Measurements from ENCODE around the gene TUBB4B.

The TUBB4B gene

DNA sequence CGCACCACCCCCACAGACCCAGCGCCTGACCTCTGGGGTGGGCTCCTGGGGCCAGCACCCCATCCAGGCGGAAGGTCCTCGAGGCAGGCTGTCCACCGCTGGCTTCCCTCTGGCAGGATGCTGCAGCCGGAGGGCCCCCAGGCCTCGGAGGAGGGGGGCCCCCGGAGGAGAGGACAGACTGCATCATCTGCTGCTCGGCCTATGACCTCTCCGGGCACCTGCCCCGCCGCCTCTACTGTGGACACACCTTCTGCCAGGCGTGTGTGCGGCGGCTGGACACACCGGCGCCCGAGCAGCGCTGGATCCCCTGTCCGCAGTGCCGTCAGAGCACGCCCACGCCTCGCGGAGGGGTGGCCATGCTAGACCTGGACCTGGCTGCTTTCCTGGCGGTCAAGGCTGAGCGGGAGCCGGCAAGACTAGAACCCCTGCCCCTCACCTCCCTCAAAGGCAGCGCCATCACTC lies 12.6 kb upstream of the TUBB4B start:
- Histone ChIP-seq H3K36me3 (ENCODE audit: insufficient read depth, low read length) (no peaks in the 10 kb centered on the region), H3K4me2 (ENCODE audit: low read length) (no peak overlapping the region), H3K4me1 (ENCODE audit: control insufficient read depth, insufficient read depth, low read length) (peaks cover 37% of the 10 kb centered on the region), H3K4me3 (ENCODE audit: low read length) (no peak overlapping the region), H3K27me3 (ENCODE audit: control insufficient read depth, insufficient read depth, low read length) (no peaks in the 10 kb centered on the region), H3K9ac (ENCODE audit: low read depth, low read length) (no peak overlapping the region), H3K9me3 (replicated peaks; ENCODE audit: low read length) (no peaks in the 10 kb centered on the region)

DNA sequence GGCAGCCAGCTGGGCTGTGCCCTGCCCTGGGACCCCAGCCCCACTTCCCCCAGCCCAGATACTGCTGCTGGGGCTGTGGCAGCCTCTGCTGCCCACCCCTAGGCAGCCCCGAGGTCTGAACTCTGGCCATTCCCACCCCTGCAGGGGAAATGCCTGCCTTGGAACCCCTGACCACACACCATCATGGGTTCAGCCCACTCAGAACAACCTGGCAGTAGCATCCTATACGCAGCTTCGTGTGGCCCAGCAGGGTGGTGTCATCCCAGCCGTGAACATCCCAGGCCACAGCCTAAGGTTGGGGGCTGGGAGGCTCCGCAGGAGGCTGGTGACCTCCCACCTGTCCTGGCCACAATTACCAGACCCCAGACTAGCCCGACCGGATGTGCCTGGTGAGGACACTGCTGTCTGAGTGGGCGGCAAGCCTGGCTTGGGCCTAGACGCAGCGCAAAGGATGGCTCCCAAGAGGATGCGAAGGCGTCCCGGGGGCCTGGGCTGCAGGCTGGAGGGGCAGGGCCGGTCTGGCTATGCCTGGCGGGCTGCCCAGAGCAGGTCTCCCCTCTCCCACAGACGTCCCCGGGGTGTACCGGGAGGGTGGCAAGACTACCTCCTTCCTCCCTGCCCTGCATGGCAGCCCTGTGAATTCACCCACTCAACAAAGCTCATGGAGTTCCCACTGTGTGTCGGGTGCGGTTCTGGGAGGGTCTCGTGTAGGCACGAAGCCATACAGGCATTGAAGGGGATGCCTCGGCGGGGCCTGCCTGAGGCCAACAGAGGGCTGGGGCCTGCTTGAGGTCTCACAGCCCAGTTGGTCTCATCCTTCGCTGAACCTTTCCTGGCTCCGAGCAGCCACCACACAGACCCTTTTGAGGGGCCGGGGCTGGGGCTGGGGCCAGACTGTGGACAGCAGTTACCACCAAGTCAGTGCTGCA lies 11.9 kb upstream of the TUBB4B start:
- Histone ChIP-seq H3K36me3 (ENCODE audit: insufficient read depth, low read length) (no peaks in the 10 kb centered on the region), H3K9ac (ENCODE audit: low read depth, low read length) (no peak overlapping the region), H3K27me3 (ENCODE audit: control insufficient read depth, insufficient read depth, low read length) (no peaks in the 10 kb centered on the region), H3K4me2 (ENCODE audit: low read length) (no peak overlapping the region), H3K4me1 (ENCODE audit: control insufficient read depth, insufficient read depth, low read length) (peaks cover 32% of the 10 kb centered on the region), H3K4me3 (ENCODE audit: low read length) (no peak overlapping the region), H3K9me3 (replicated peaks; ENCODE audit: low read length) (no peaks in the 10 kb centered on the region)

DNA sequence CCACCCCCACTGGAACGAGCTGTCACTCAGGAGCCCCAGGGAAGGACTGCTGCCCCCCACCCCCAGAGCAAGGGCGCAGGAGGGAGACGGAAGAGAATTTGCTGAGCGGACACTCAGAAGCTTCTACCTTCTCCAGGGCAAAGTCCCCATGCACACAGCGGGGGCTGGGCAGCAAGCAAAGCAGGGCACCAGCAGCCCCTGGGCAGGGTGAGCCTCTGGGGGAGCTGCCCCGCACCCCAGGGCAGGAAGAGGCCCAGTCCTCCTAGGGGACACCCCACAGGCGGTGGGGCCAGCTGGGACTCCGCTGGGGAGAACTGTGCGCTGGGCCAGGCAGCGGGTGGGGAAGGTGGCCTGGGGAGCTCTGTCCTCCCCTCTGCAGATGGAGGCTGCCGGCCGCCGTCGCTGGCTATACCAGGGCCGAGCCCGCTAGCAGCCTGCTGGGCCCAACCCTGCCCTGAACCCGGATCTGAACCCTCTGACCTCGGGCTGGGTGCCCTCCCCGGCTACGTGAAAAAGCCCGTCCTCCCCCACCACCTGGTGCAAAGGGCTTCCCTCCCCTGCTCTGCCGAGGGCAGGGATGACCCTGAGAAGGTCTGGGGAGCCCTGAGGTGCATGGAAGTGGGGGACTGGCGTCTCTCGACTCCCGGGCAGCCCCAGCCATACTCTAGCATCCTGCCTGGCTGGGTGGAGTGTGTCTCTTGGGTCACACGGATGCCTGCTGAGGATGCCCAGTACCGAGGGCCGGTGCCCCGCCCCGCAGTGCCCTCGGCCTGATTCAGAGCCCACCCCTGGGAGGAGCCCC lies 11.0 kb upstream of the TUBB4B start:
- H3K4me1 ChIP-seq (ENCODE audit: control insufficient read depth, insufficient read depth, low read length): peaks cover 25% of the 10 kb centered on the region
- no peak overlapping the region for H3K9ac ChIP-seq (ENCODE audit: low read depth, low read length)
- H3K27me3 ChIP-seq (ENCODE audit: control insufficient read depth, insufficient read depth, low read length): no peaks in the 10 kb centered on the region
- no peak overlapping the region for H3K4me2 ChIP-seq (ENCODE audit: low read length)
- H3K36me3 ChIP-seq (ENCODE audit: insufficient read depth, low read length): no peaks in the 10 kb centered on the region
- H3K9me3 ChIP-seq (replicated peaks; ENCODE audit: low read length): no peaks in the 10 kb centered on the region
- no peak overlapping the region for H3K4me3 ChIP-seq (ENCODE audit: low read length)

DNA sequence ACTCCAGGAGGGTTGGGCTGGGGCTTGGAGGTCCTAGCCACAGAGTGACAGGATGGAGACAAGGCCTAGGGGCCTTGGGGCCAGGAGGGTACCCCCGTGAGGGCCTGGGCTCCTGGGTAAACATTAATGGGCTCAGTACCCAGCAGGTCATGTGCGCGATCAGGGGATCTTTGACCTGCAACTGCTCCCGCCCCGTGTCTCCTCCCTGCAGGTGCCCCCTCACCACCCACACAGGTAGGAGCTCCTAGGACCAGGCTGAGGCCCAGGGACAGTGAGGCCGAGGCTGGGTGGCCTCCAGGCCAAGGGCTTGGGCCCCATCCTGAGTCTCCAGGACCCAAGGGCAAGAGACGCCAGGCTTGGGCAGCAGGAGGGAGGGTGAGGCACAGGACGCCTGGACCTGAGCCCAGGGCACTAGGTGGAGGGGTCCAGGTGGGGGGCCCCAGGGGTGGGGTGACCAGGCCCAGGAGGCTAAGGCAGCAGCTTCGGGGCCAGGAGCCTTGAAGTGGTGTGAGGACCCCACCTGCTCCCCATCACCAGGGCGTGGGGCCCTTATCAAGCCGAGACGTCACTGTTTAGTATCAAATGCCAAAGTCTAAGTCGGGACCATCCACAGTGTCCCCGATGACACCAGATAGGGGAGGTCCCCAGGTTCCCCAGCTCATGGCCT lies 10.2 kb upstream of the TUBB4B start, which contains the start of gene SLC34A3:
Gene SLC34A3 (plus strand): TSS at position 197 of the 667 bp plus-strand sequence. CDS start 802 bp downstream, outside the sequence.
- H3K9ac ChIP-seq (ENCODE audit: low read depth, low read length): no peak within 1 kb of the TSS
- H3K4me3 ChIP-seq (ENCODE audit: low read length): no peak within 1 kb of the TSS
- no peaks in the 10 kb centered on the region for H3K36me3 ChIP-seq (ENCODE audit: insufficient read depth, low read length)
- peaks cover 18% of the 10 kb centered on the region for H3K4me1 ChIP-seq (ENCODE audit: control insufficient read depth, insufficient read depth, low read length)
- no peaks in the 10 kb centered on the region for H3K9me3 ChIP-seq (replicated peaks; ENCODE audit: low read length)
- H3K27me3 ChIP-seq (ENCODE audit: control insufficient read depth, insufficient read depth, low read length): no peaks in the 10 kb centered on the region
- H3K4me2 ChIP-seq (ENCODE audit: low read length): no peak within 1 kb of the TSS

DNA sequence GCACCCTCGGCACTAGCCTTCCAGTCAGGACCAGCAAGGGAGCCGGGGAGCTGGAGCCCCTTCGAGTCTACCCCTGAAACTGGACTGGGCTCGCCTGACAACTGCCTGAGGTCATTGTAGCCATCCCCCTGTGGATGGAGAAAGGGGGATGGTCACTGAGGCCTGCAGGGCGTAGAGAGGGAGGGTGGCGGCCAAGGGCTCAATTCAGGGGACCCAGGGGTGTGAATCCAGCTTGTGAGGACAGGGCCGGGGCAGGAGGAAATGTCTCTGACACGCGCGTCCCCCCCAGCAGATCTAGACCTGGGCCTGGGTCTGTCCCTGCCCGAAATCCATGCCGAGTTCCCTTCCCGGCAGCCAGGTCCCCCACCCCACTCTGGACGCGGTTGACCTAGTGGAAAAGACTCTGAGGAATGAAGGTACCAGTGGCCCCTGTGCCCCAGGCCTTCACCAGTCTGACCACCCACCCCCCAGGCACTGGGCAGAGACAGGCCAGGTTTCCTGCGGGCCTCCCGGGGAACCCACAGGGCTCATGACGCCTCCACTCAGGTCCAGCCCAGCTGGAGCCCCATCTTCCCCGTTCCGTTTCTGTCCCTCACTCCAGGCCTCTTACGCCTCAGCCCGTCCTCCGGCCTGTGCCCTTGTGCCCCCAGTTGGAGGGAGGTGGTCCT lies 9.6 kb upstream of the TUBB4B start:
- H3K27me3 ChIP-seq (ENCODE audit: control insufficient read depth, insufficient read depth, low read length): no peaks in the 10 kb centered on the region
- no peak overlapping the region for H3K9ac ChIP-seq (ENCODE audit: low read depth, low read length)
- no peak overlapping the region for H3K4me3 ChIP-seq (ENCODE audit: low read length)
- H3K4me1 ChIP-seq (ENCODE audit: control insufficient read depth, insufficient read depth, low read length): peaks cover 20% of the 10 kb centered on the region
- H3K4me2 ChIP-seq (ENCODE audit: low read length): no peak overlapping the region
- no peaks in the 10 kb centered on the region for H3K9me3 ChIP-seq (replicated peaks; ENCODE audit: low read length)
- H3K36me3 ChIP-seq (ENCODE audit: insufficient read depth, low read length): no peaks in the 10 kb centered on the region

DNA sequence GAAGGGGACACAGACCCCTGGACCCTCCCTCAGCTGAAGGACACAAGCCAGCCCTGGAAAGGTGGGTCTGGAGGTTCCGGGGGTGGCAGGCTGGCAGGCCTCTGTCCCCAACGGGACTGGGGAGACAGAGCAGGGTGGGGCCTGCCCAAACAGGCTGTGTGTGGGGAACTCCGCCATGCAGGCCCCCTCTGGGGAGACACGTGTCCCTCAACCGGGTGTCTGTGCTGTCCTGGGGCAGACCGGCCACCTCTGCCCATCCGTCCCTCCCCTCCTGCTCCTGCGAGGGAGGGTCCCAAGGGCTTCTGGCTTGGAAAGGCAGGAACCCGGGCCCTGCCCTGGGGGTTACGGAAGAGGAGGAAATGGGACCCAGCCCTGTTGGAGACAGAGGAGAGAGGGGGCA lies 9.0 kb upstream of the TUBB4B start:
- Histone ChIP-seq H3K27me3 (ENCODE audit: control insufficient read depth, insufficient read depth, low read length) (no peaks in the 10 kb centered on the region), H3K9ac (ENCODE audit: low read depth, low read length) (peak overlapping the region; percentile 47), H3K4me1 (ENCODE audit: control insufficient read depth, insufficient read depth, low read length) (peaks cover 19% of the 10 kb centered on the region), H3K36me3 (ENCODE audit: insufficient read depth, low read length) (no peaks in the 10 kb centered on the region), H3K4me3 (ENCODE audit: low read length) (no peak overlapping the region), H3K4me2 (ENCODE audit: low read length) (peak overlapping the region; percentile 41), H3K9me3 (replicated peaks; ENCODE audit: low read length) (no peaks in the 10 kb centered on the region)

DNA sequence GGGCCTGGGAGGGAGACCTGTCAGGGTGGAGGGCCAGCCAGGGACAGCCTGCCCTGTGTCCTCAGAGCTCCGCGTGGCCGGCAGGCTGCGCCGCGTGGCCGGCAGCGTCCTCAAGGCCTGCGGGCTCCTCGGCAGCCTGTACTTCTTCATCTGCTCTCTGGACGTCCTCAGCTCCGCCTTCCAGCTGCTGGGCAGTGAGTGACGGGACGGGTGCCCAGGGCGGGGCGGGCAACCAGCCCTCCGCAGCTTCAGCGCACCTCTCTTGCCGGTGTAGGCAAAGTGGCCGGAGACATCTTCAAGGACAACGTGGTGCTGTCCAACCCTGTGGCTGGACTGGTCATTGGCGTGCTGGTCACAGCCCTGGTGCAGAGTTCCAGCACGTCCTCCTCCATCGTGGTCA lies 8.6 kb upstream of the TUBB4B start:
- H3K27me3 ChIP-seq (ENCODE audit: control insufficient read depth, insufficient read depth, low read length): no peaks in the 10 kb centered on the region
- H3K4me3 ChIP-seq (ENCODE audit: low read length): no peak overlapping the region
- H3K9ac ChIP-seq (ENCODE audit: low read depth, low read length): peak overlapping the region; percentile 47
- peak overlapping the region; percentile 41 for H3K4me2 ChIP-seq (ENCODE audit: low read length)
- no peaks in the 10 kb centered on the region for H3K9me3 ChIP-seq (replicated peaks; ENCODE audit: low read length)
- peaks cover 15% of the 10 kb centered on the region for H3K4me1 ChIP-seq (ENCODE audit: control insufficient read depth, insufficient read depth, low read length)
- no peaks in the 10 kb centered on the region for H3K36me3 ChIP-seq (ENCODE audit: insufficient read depth, low read length)

DNA sequence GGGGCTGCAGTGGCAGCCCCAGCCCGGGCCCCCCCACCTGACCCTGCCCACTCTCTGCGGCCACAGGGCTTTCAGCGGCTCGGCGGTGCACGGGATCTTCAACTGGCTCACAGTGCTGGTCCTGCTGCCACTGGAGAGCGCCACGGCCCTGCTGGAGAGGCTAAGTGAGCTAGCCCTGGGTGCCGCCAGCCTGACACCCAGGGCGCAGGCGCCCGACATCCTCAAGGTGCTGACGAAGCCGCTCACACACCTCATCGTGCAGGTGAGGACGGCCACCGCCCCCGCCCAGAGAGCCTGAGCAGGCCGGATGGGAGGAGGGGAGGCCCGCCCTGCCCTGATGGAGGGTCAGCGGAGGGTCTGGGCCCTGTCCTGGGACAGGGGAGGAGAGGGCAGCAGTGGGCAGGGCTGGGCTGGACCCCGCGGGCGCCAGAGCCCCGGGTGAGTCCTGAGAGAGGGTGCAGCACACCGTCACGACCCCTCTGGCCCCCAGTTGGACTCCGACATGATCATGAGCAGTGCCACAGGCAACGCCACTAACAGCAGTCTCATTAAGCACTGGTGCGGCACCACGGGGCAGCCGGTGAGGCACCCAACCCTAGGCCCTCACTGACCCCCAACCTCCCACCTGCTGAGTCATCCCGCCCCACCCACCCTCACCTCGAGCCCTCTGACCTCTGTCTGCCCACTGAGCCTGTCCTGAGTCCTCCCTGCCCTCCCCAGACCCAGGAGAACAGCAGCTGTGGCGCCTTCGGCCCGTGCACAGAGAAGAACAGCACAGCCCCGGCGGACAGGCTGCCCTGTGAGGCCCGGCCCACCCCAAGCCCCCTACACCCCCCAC lies 7.7 kb upstream of the TUBB4B start:
- Histone ChIP-seq H3K9me3 (replicated peaks; ENCODE audit: low read length) (no peaks in the 10 kb centered on the region), H3K27me3 (ENCODE audit: control insufficient read depth, insufficient read depth, low read length) (no peaks in the 10 kb centered on the region), H3K4me3 (ENCODE audit: low read length) (no peak overlapping the region), H3K4me1 (ENCODE audit: control insufficient read depth, insufficient read depth, low read length) (peaks cover 19% of the 10 kb centered on the region), H3K36me3 (ENCODE audit: insufficient read depth, low read length) (no peaks in the 10 kb centered on the region), H3K4me2 (ENCODE audit: low read length) (no peak overlapping the region), H3K9ac (ENCODE audit: low read depth, low read length) (no peak overlapping the region)

DNA sequence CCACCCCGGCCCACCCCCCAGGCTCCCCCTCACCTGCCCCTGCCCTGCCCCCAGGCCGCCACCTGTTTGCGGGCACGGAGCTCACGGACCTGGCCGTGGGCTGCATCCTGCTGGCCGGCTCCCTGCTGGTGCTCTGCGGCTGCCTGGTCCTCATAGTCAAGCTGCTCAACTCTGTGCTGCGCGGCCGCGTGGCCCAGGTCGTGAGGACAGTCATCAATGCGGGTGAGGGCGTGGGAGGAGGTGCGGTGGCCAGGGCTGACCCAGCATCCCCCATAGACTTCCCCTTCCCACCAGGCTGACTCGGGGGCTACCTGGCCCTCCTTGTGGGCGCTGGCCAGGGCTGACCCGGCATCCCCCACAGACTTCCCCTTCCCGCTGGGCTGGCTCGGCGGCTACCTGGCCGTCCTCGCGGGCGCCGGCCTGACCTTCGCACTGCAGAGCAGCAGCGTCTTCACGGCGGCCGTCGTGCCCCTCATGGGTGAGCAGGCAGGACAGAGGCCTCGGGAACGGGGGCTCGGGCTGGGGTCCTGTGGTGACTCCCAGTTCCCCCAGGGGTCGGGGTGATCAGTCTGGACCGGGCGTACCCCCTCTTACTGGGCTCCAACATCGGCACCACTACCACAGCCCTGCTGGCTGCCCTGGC lies 6.9 kb upstream of the TUBB4B start:
- Histone ChIP-seq H3K4me3 (ENCODE audit: low read length) (no peak overlapping the region), H3K36me3 (ENCODE audit: insufficient read depth, low read length) (no peaks in the 10 kb centered on the region), H3K4me2 (ENCODE audit: low read length) (no peak overlapping the region), H3K27me3 (ENCODE audit: control insufficient read depth, insufficient read depth, low read length) (no peaks in the 10 kb centered on the region), H3K9ac (ENCODE audit: low read depth, low read length) (no peak overlapping the region), H3K4me1 (ENCODE audit: control insufficient read depth, insufficient read depth, low read length) (peaks cover 25% of the 10 kb centered on the region), H3K9me3 (replicated peaks; ENCODE audit: low read length) (no peaks in the 10 kb centered on the region)
